Keratinocyte (primary cell): Measurements from ENCODE around the gene FAM110D.

Experiments
- CTCF ChIP-seq, 3 experiments: IDR thresholded peaks in 1 of 3; conservative IDR thresholded peaks in 1 of 3; optimal IDR thresholded peaks in 1 of 3; 2 replicates in 2 of 3; 3 replicates in 1 of 3; pipeline versions ENCODE3 to v1.5.1; 2011; ENCODE audit warnings: low read length in 3 of 3, mild to moderate bottlenecking in 3 of 3, moderate library complexity in 2 of 3, control low read depth in 1 of 3, inconsistent platforms in 1 of 3; ENCODE audit not compliant: insufficient read depth in 2 of 3; ENCODE audit errors: extremely low read depth in 1 of 3
- EZH2 ChIP-seq: IDR thresholded peaks from one replicate; pipeline ENCODE4 v1.6.1; 2012; ENCODE audit warnings: inconsistent platforms, mild to moderate bottlenecking, low read length, moderate library complexity

DNA sequence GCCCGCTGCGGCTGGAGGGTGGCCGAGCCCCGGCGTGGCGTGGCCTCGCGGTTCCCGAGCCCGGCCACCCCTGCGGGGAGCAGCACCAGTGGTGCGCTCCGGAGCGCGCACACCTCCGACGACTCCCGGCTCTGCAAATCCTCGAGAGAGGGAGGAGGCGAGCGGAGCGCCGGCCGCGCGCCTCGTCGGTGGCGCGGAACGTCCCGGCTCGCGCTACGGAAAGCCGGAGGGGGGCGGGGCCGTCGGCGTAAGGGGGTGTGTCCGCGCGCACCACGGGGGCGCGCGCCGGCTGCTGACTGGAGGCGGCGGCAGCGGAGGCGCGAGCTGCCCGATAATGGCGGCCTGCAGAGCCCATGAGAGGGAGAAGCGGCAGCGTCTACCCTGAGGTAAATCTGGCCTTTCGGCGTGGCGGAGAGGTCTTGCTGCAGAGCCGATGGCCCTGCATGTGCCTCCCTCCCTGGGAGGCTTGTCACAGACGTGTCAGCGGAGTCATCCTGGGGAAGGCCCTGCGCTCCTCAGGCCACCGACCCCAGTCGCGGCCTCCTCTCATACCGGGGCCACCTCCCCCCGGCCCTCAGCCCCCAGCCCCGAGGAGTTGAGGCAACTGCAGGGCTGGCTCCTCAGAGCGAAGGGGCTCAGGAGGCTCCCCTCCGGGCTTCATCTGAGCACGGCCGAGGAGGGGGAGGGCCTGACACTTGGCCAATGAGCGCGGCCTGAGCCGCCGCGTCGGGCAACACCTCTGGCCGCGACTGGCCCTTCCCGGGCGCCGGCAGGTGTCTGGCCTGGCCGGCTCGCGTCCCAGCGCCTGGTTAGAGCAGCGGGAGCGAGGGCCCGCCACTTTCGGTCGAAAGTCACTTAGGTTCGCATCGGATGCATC lies 47.1 kb upstream of the FAM110D start, which contains the start of gene PDIK1L:
- TF ChIP-seq CTCF (optimal IDR thresholded peaks at IDR 0.05 in 1 of 3, IDR thresholded peaks at IDR 0.05 in 1 of 3, conservative IDR thresholded peaks at IDR 0.05 in 1 of 3; ENCODE audit: extremely low read depth in 1 of 3, insufficient read depth in 2 of 3, low read length in 3 of 3) (no peak), EZH2 (no peak)
